Activated CD8-positive, alpha-beta T cell treated with anti-CD3 and anti-CD28 coated beads for 36 hours (primary cell): ENCODE data around the gene NFE2L2. TPM values are rescaled to one million over a fixed set of nuclear protein-coding genes. Genes with fewer than 3 reads are reported as not detected.

Experiments used
- ATAC-seq: fragments of 200-7000 bp; cut with Tn5 transposase; one replicate; pipeline ENCODE4 v1.10.0; 2021; ENCODE audit warnings: mild to moderate bottlenecking, moderate library complexity
- CTCF ChIA-PET: fragments of 350-600 bp; sonication (Branson Sonifier 250); formaldehyde crosslinking; loops from one replicate; lab custom pipeline; 2021; ENCODE audit warnings: antibody characterized with exemption; lab: Charles Lee
- POLR2A ChIA-PET: fragments of 350-600 bp; sonication (Branson Sonifier 250); formaldehyde crosslinking; loops from one replicate; lab custom pipeline; 2021; ENCODE audit warnings: antibody characterized with exemption; lab: Charles Lee
- DNase-seq: peaks from one replicate; pipeline ENCODE4 v3.0.0-alpha.2; 2020
- H3K27ac Mint-ChIP-seq: one replicate; pipeline ENCODE4 v1.8.0; 2021; ENCODE audit warnings: mild to moderate bottlenecking, mixed read lengths
- H3K27me3 Mint-ChIP-seq: one replicate; pipeline ENCODE4 v1.8.0; 2021; ENCODE audit warnings: mixed read lengths
- H3K36me3 Mint-ChIP-seq: one replicate; pipeline ENCODE4 v1.8.0; 2021; ENCODE audit warnings: low read depth, mixed read lengths
- H3K4me1 Mint-ChIP-seq: one replicate; pipeline ENCODE4 v1.8.0; 2021; ENCODE audit warnings: low read depth, mixed read lengths
- H3K4me3 Mint-ChIP-seq: one replicate; pipeline ENCODE4 v1.8.0; 2021; ENCODE audit warnings: mild to moderate bottlenecking, moderate library complexity, mixed read lengths
- H3K9me3 Mint-ChIP-seq: one replicate; pipeline ENCODE4 v1.8.0; 2021; ENCODE audit warnings: mixed read lengths
- CTCF ChIP-seq: fragments of 200-600 bp; IDR thresholded peaks from one replicate; pipeline ENCODE4 v1.8.0; 2022; ENCODE audit warnings: antibody characterized with exemption, mild to moderate bottlenecking
- intact Hi-C: fragments of 100-400 bp; cut with micrococcal nuclease; formaldehyde crosslinking; loops from one replicate; pipeline ENCODE4 v1.10.0; 2022
- total RNA-seq, 2 experiments: library from RNA; stranded (reverse); gene quantifications; one replicate each; pipeline ENCODE4 v1.2.3, GENCODE V29; 2021

The NFE2L2 gene
- total RNA-seq, 2 experiments from 2014 or later, result 57.3 to 57.6 TPM

- Mint-ChIP-seq H3K27me3 (no peaks in the 10 kb centered on the region), H3K9me3 (no peaks in the 10 kb centered on the region), H3K36me3 (no peaks in the 10 kb centered on the region), H3K4me1 (peaks cover 19% of the 10 kb centered on the region), H3K27ac (no peak overlapping the region), H3K4me3 (no peak overlapping the region)
- ChIA-PET POLR2A (interaction anchor here (1.1 to 3.5 kb wide), 4 partner anchors 9 to 64 kb away, joined by 3 to 24 read pairs (median 4); partner anchors contain the start of gene NFE2L2), CTCF (interaction anchor here (0.7 to 1.9 kb wide), 7 partner anchors 9 to 137 kb away, joined by 3 to 12 read pairs (median 6); partner anchors contain the start of gene NFE2L2)
- no peak for DNase-seq
- intact Hi-C loops, result no loop called here
- ATAC-seq, result no peak
- no peak for TF ChIP-seq CTCF
These were observed 21.6 kb upstream of the NFE2L2 start for GRCh38 chr2:177285892-177286715.

- intact Hi-C loops, result no loop called here
- no peak overlapping the region for H3K4me3 Mint-ChIP-seq
- peaks cover 9% of the 10 kb centered on the region for H3K4me1 Mint-ChIP-seq
- DNase-seq, result no peak
- no peaks in the 10 kb centered on the region for H3K9me3 Mint-ChIP-seq
- ChIA-PET CTCF (interaction anchor here (1.1 to 3.0 kb wide), 4 partner anchors 11 to 120 kb away, joined by 3 to 13 read pairs (median 10); partner anchors contain the start of gene NFE2L2), POLR2A (interaction anchor here (3.5 kb wide), 1 partner anchor 19 kb away, joined by 24 read pairs; the partner anchor contains the start of gene NFE2L2)
- no peaks in the 10 kb centered on the region for H3K27me3 Mint-ChIP-seq
- ATAC-seq, result no peak
- no peak for TF ChIP-seq CTCF
- no peak overlapping the region for H3K27ac Mint-ChIP-seq
- H3K36me3 Mint-ChIP-seq, result no peaks in the 10 kb centered on the region
These were observed 20.0 kb upstream of the NFE2L2 start for GRCh38 chr2:177284531-177284930.

DNA sequence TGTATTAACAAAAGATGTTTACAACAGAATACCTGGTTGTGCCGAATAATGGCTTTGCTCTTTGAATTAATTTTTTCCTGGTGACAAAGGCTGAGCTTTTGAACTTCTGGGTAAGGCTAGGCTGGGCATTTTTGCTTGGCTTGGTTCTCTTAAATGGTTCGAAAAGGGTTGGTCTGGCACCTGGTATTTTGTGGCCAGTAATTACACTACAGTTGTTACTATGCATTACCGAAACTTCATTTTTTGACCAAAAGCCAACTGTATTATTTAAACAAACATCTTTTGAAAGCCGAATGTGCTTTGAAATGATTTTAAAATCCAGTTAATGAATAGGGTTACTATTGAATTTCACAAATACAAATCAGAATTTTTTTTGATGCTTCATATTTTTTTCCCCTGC, 19.4 kb upstream of the NFE2L2 start:
- H3K27ac Mint-ChIP-seq, result no peak overlapping the region
- H3K9me3 Mint-ChIP-seq, result no peaks in the 10 kb centered on the region
- DNase-seq (no peak), ATAC-seq (no peak)
- no peak overlapping the region for H3K4me3 Mint-ChIP-seq
- TF ChIP-seq CTCF, result no peak
- no peaks in the 10 kb centered on the region for H3K36me3 Mint-ChIP-seq
- H3K4me1 Mint-ChIP-seq, result peaks cover 5% of the 10 kb centered on the region
- POLR2A ChIA-PET, result interaction anchor here (1.1 to 3.5 kb wide), 2 partner anchors 11 to 19 kb away, joined by 3 to 24 read pairs; partner anchors contain the start of gene NFE2L2
- CTCF ChIA-PET, result interaction anchor here (1.1 to 3.0 kb wide), 4 partner anchors 10 to 119 kb away, joined by 3 to 18 read pairs (median 10); partner anchors contain the start of gene NFE2L2
- intact Hi-C loops, result no loop called here
- no peaks in the 10 kb centered on the region for H3K27me3 Mint-ChIP-seq

DNA sequence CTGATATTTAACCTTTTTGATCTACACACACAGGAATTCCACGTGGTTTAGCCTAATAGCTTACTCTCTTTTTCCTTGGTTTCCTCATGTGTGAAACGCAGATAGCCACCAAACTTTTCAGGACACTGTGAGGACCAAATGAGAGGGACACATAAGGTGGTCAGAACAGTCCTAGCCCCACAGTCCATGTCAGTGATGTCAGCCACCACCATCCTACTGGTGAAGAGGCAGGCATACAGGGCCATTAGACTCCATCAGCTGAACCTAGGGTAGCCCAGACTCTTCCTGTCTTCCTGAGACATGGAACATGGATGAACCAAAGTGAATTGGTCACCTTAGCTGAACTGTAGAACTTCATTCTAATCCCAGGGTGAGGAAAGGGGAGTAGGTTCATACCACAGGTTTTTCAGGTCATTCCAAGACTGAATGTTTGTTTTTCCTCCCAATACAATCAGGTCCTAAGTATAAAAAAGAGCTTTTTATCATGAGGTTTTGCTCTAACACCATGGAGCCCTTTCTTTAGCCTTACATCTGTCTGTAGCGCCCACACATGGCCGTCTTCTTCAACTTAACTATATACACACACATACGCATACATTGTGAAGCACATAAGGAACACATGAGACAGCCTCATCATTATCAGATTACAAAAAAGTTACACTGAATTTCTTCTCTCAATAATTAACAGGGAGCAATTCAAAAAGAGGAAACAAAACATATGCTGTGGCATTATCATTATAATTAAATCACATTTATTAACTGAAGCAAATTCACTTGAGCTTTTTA, 18.5 kb upstream of the NFE2L2 start:
- ChIA-PET CTCF (interaction anchor here (0.8 to 3.0 kb wide), 7 partner anchors 9 to 121 kb away, joined by 3 to 18 read pairs (median 5); partner anchors contain the start of gene NFE2L2), POLR2A (interaction anchor here (0.7 to 3.1 kb wide), 7 partner anchors 10 to 117 kb away, joined by 3 to 20 read pairs (median 3); partner anchors contain the start of gene NFE2L2)
- no peaks in the 10 kb centered on the region for H3K27me3 Mint-ChIP-seq
- no peaks in the 10 kb centered on the region for H3K36me3 Mint-ChIP-seq
- intact Hi-C loops, result no loop called here
- H3K4me3 Mint-ChIP-seq, result no peak overlapping the region
- ATAC-seq (no peak), DNase-seq (no peak)
- peaks cover 5% of the 10 kb centered on the region for H3K4me1 Mint-ChIP-seq
- TF ChIP-seq CTCF, result no peak
- H3K9me3 Mint-ChIP-seq, result no peaks in the 10 kb centered on the region
- H3K27ac Mint-ChIP-seq, result no peak overlapping the region
